Measurements from ENCODE around the gene NUDT16. TPM values are rescaled to one million over a fixed set of nuclear protein-coding genes. Genes with fewer than 3 reads are reported as not detected.

NUDT16 gene
- 10 to 100 TPM; 12.6 to 28.1 (median 16.4) TPM for total RNA-seq

DNA sequence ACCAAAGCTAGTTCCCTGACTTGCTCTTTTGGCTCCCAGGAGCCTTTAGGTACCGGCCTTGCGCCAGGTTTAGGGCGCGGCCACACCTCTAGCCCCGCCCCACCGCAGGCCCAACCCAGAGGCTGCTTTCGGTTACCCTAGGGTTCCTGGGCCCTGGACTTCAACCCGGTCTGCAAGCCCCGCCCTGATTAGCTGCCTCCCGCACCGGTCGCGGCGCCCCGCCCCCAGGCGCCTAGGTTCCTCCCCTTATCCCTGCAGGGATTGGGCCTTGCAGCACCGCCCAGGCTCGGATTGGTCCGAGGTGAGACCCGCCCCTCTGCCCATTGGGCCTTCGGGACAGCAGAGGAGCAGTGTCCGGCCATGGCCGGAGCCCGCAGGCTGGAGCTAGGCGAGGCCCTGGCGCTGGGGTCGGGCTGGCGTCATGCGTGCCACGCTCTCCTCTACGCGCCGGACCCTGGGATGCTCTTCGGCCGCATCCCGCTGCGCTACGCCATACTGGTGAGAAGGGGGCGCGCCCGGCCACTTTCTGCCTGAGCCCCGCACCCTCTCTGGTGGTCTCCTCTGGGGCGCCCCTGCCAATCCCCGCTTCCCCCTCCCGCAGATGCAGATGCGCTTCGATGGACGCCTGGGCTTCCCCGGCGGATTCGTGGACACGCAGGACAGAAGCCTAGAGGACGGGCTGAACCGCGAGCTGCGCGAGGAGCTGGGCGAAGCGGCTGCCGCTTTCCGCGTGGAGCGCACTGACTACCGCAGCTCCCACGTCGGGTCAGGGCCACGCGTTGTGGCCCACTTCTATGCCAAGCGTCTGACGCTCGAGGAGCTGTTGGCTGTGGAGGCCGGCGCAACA is at the start of gene NUDT16:
Gene NUDT16, plus strand, starts transcription at position 330 of the 847 bp plus-strand sequence. Its CDS starts 31 bp downstream, at position 361.
- Histone ChIP-seq H3K9me3 (no peaks in the 10 kb centered on the region), H3K27ac (peak within 1 kb of the TSS; percentile 87 to 93), H3K4me3 (peak within 1 kb of the TSS; percentile 89 to 94), H3K36me3 (no peaks in the 10 kb centered on the region), H3K27me3 (no peaks in the 10 kb centered on the region), H3K4me1 (peaks cover 0 to 4% of the 10 kb centered on the region in 2 donors)
- peak; percentile 100 for DNase-seq
- intact Hi-C loops (cut with DNase I; ENCODE audit: low total_unique reads), result no loop called here
- TF ChIP-seq, protein P1, sequence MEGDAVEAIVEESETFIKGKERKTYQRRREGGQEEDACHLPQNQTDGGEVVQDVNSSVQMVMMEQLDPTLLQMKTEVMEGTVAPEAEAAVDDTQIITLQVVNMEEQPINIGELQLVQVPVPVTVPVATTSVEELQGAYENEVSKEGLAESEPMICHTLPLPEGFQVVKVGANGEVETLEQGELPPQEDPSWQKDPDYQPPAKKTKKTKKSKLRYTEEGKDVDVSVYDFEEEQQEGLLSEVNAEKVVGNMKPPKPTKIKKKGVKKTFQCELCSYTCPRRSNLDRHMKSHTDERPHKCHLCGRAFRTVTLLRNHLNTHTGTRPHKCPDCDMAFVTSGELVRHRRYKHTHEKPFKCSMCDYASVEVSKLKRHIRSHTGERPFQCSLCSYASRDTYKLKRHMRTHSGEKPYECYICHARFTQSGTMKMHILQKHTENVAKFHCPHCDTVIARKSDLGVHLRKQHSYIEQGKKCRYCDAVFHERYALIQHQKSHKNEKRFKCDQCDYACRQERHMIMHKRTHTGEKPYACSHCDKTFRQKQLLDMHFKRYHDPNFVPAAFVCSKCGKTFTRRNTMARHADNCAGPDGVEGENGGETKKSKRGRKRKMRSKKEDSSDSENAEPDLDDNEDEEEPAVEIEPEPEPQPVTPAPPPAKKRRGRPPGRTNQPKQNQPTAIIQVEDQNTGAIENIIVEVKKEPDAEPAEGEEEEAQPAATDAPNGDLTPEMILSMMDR (IDR thresholded peaks at IDR 0.05), result peak in 2 of 4 experiments; percentile 1 to 5
- peak; percentile 88 to 94 for TF ChIP-seq POLR2A (IDR thresholded peaks at IDR 0.05)

DNA sequence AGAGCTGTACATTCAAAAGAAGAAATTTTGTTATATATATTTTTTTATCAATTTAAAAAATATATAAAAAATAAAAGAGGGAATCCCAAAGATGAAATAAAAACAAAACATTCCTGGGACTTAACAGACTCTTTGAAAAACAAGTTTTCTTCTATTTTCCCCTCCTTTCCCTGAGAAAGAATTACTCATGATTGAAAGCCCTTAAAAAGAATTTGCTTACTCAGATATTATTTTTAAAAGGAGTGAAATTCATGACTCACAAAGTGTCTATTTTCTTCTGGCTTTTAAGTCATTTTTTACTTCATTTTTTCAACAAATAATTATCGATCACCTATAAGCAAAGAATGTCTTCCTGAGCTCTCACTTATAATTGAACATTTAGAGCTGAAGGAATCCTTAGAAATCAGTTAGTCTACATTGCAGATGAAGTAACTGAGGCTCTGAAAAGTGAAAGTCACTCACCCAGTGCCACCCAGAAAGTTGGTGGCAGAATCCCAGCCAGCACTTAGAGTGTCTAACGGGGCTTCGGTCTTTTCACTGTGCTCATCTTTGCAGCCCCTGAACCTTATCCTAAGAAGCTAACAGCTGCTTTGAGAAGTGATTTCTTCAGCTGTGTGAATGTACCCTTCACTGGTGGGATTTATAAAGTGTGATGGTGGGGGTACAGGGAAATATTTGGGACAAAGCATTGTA is 42.5 kb upstream of the NUDT16 start:
- H3K27me3 ChIP-seq, result no peaks in the 10 kb centered on the region
- TF ChIP-seq, protein P1 (IDR thresholded peaks at IDR 0.05), result no peak
- TF ChIP-seq POLR2A (IDR thresholded peaks at IDR 0.05), result no peak
- no peaks in the 10 kb centered on the region for H3K36me3 ChIP-seq
- H3K4me3 ChIP-seq, result no peak overlapping the region
- intact Hi-C loops (cut with DNase I; ENCODE audit: low total_unique reads), result no loop called here
- H3K4me1 ChIP-seq, result no peaks in the 10 kb centered on the region
- H3K9me3 ChIP-seq, result no peaks in the 10 kb centered on the region
- no peak for DNase-seq
- H3K27ac ChIP-seq, result no peak overlapping the region

DNA sequence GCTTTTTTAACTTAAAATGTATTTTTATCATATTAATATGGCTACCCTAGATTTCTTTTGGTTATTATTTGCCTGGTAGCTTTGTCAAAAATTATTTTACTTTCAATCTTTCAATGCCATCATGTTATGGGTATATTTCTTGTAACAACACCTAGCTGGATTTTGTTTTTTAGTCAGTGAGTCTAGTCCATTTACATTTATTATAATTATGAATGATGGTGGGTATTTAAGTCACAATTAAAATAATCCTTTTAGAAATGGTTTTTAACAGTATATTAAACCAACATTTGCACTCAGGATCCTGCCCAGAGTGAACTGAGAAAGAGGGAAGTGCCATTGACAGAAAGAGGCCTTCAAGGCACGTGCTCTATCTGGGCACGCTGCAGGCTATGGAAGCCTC is 39.8 kb upstream of the NUDT16 start:
- H3K9me3 ChIP-seq, result no peaks in the 10 kb centered on the region
- no peak overlapping the region for H3K4me3 ChIP-seq
- no peaks in the 10 kb centered on the region for H3K27me3 ChIP-seq
- no peak for DNase-seq
- no peak overlapping the region for H3K27ac ChIP-seq
- intact Hi-C loops (cut with DNase I; ENCODE audit: low total_unique reads), result no loop called here
- H3K4me1 ChIP-seq, result no peaks in the 10 kb centered on the region
- TF ChIP-seq POLR2A (IDR thresholded peaks at IDR 0.05), result no peak
- TF ChIP-seq, protein P1 (IDR thresholded peaks at IDR 0.05), result no peak
- no peaks in the 10 kb centered on the region for H3K36me3 ChIP-seq

DNA sequence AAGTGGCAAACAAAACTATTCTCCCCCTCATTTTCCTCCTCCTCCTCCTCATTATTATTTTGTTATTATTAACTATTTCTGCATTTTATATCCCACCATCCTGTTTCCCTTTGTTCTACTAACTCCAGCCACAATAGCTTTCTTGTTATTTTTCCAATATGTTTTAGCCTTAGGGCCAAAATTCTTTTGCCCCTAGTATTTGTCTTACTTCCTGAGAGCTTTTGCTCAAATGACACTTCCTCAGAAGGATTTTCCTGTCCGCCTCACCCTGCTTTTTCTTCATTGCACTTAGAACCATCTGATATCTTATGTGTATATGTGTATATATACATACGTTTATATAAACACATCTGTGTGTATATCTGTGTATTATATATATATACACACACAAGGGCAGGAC is 32.7 kb upstream of the NUDT16 start:
- Histone ChIP-seq H3K9me3 (no peaks in the 10 kb centered on the region), H3K27me3 (no peaks in the 10 kb centered on the region), H3K27ac (no peak overlapping the region), H3K36me3 (no peaks in the 10 kb centered on the region), H3K4me3 (no peak overlapping the region), H3K4me1 (no peaks in the 10 kb centered on the region)
- TF ChIP-seq, protein P1 (IDR thresholded peaks at IDR 0.05), result no peak
- TF ChIP-seq POLR2A (IDR thresholded peaks at IDR 0.05), result no peak
- intact Hi-C loops (cut with DNase I; ENCODE audit: low total_unique reads), result no loop called here
- DNase-seq, result no peak

GRCh38 chr3:131349454-131349853 is 32.1 kb upstream of the NUDT16 start:
- Histone ChIP-seq H3K27ac (no peak overlapping the region), H3K4me1 (no peaks in the 10 kb centered on the region), H3K36me3 (no peaks in the 10 kb centered on the region), H3K4me3 (no peak overlapping the region), H3K27me3 (no peaks in the 10 kb centered on the region), H3K9me3 (no peaks in the 10 kb centered on the region)
- no peak for TF ChIP-seq POLR2A (IDR thresholded peaks at IDR 0.05)
- TF ChIP-seq, protein P1 (IDR thresholded peaks at IDR 0.05), result no peak
- no peak for DNase-seq
- intact Hi-C loops (cut with DNase I; ENCODE audit: low total_unique reads), result no loop called here

Data from uterus (tissue), 4 donors.